Aorta (tissue), 5 donors: Measurements from ENCODE around the gene ESR1. TPM values are rescaled to one million over a fixed set of nuclear protein-coding genes. Genes with fewer than 3 reads are reported as not detected.
A peak's percentile ranks its signal among the peaks of the same experiment; 100 is the strongest.
"Not testable (repeated sequence)": the region's sequence is repeated elsewhere in the genome, so short reads cannot be mapped to it uniquely, and the experiment has no call there.

Source experiments
- ATAC-seq: fragments of 200-7000 bp; cut with Tn5 transposase; one replicate; pipeline ENCODE4 v1.9.1; 2022; ENCODE audit warnings: moderate library complexity; ENCODE audit not compliant: low FRiP score
- DNase-seq, 2 donors: peaks; one replicate each; pipeline ENCODE4 v3.0.0-alpha.2; 2020
- H3K27ac ChIP-seq, 2 donors: one replicate each; pipeline ENCODE4 v1.5.1; 2013; ENCODE audit warnings: low read length in 2 of 2, mild to moderate bottlenecking in 2 of 2, moderate library complexity in 2 of 2, control low read depth in 1 of 2, inconsistent platforms in 1 of 2, low read depth in 1 of 2
- H3K27me3 ChIP-seq, 2 donors: one replicate each; pipeline ENCODE4 v1.6.1; 2013; ENCODE audit warnings: control low read depth in 1 of 2, low read length in 1 of 2, mild to moderate bottlenecking in 1 of 2, moderate library complexity in 1 of 2; ENCODE audit not compliant: insufficient read depth in 2 of 2, control insufficient read depth in 1 of 2
- H3K36me3 ChIP-seq, 2 donors: one replicate each; pipeline ENCODE4 v1.6.1; 2013; ENCODE audit warnings: control low read depth in 1 of 2, low read length in 1 of 2, mild to moderate bottlenecking in 1 of 2; ENCODE audit not compliant: insufficient read depth in 2 of 2, control insufficient read depth in 1 of 2
- H3K4me1 ChIP-seq, 2 donors: one replicate each; pipeline ENCODE4 v1.6.1; 2013; ENCODE audit warnings: low read length in 2 of 2, control low read depth in 1 of 2, mild to moderate bottlenecking in 1 of 2, moderate library complexity in 1 of 2; ENCODE audit not compliant: insufficient read depth in 2 of 2, control insufficient read depth in 1 of 2
- H3K4me3 ChIP-seq, 2 donors: one replicate each; pipeline ENCODE4 v1.5.1; 2013; ENCODE audit warnings: low read length in 2 of 2, control low read depth in 1 of 2, mild to moderate bottlenecking in 1 of 2
- H3K9me3 ChIP-seq: one replicate; pipeline ENCODE4 v1.6.1; 2013; ENCODE audit warnings: mild to moderate bottlenecking, low read length; ENCODE audit not compliant: control insufficient read depth
- WGBS, 2 donors: extraction: QIAGEN DNeasy Blood & Tissue Kit; methylation state at CpG; one replicate each; pipeline ENCODE4 v1.1.7; 2013; 5-methylcytosine and 5-hydroxymethylcytosine counted together
- intact Hi-C, 2 donors: fragments of 100-400 bp; cut with DNase I; formaldehyde crosslinking; loops; one replicate each; pipeline versions ENCODE4 v1.14.2 to v1.15.0; 2022
- polyA plus RNA-seq, 2 donors: library from polyadenylated mRNA; stranded (reverse); fragments of 200-250 nt; gene quantifications; one replicate each; pipeline ENCODE4 v1.2.3, GENCODE V29; 2013
- total RNA-seq, 2 donors: library from RNA; stranded (reverse); fragmentation: NEBNext Ultra II Directional; extraction: Animal tissue kit (Norgen Biotek cat#: 25700); gene quantifications; one replicate each; pipeline ENCODE4 v1.2.1, GENCODE V29; 2021
- donor health status: healthy with polysubstance abuse.
- donor health status: Bipolar disorder and iron deficiency.
- donor health status: DM: no; HTN: no; CAD: no.
- donor health status: DM: no; HTN: no; CAD: no.
- donor health status: DM: yes; HTN: yes; CAD: no.

Gene ESR1
- total and polyA plus RNA-seq, 4 donors, result 0.13 to 12.3 (median 2.8) TPM

DNA sequence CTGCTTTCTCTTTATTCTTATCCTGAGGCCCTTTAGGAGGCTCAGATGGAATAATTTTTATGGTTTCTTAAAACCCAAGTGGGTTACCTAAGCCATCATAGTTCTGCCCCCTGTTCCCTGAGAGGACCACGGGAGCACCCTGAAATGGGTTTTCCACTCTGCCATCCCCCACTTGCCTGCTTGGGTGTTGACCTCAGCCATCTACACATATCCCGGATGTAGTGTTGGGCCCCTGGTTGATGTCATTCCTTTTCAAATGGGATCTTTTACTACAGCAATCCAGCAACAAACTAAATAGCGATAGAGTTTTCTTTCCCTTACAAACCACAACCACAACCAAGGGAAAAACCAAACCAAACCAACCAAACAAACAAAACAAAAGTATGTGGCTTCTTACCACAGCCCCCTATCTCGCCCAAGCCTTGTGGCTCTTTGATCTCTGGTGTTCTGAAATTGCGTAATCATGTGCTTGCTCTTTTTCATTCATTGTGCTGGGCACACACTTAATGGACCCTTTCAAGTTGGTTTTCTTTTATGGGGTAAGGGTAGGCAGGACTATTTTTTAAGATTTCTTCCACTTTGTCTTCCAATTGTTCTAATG, 154.9 kb downstream of the ESR1 start:
- Histone ChIP-seq H3K27ac (no peak overlapping the region), H3K36me3 (no peaks in the 10 kb centered on the region), H3K27me3 (no peaks in the 10 kb centered on the region), H3K4me1 (no peaks in the 10 kb centered on the region), H3K9me3 (peaks cover 1% of the 10 kb centered on the region), H3K4me3 (no peak overlapping the region)
- intact Hi-C loops, result no loop called here
- 76 to 81% methylated on average over 5 of the region's 5 CpGs for WGBS, 2 donors
- ATAC-seq (no peak), DNase-seq (no peak)

- Histone ChIP-seq H3K4me1 (no peaks in the 10 kb centered on the region), H3K36me3 (no peaks in the 10 kb centered on the region), H3K4me3 (no peak overlapping the region), H3K27ac (no peak overlapping the region), H3K9me3 (peaks cover 1% of the 10 kb centered on the region), H3K27me3 (no peaks in the 10 kb centered on the region)
- intact Hi-C loops, result no loop called here
- no peak for ATAC-seq
- 52 to 54% methylated on average over 2 of the region's 2 CpGs for WGBS, 2 donors
- no peak for DNase-seq
Measured at GRCh38 chr6:151963001-151963400, 155.5 kb downstream of the ESR1 start.

- H3K27me3 ChIP-seq, ATAC-seq, intact Hi-C loops, H3K27ac ChIP-seq, H3K36me3 ChIP-seq, H3K4me1 ChIP-seq, H3K9me3 ChIP-seq, H3K4me3 ChIP-seq, DNase-seq: not testable (repeated sequence)
- 91 to 96% methylated on average over 4 of the region's 4 CpGs for WGBS, 2 donors
Measured at GRCh38 chr6:151964412-151964811, 156.9 kb downstream of the ESR1 start.

GRCh38 chr6:151974061-151974617, 166.7 kb downstream of the ESR1 start:
- H3K36me3 ChIP-seq, result no peaks in the 10 kb centered on the region
- H3K4me3 ChIP-seq, result no peak overlapping the region
- ATAC-seq (peak; percentile 57), DNase-seq (no peak)
- no peaks in the 10 kb centered on the region for H3K4me1 ChIP-seq
- H3K27ac ChIP-seq, result no peak overlapping the region
- H3K27me3 ChIP-seq, result no peaks in the 10 kb centered on the region
- intact Hi-C loops, result no loop called here
- 71 to 72% methylated on average over 4 of the region's 4 CpGs for WGBS, 2 donors
- H3K9me3 ChIP-seq, result no peaks in the 10 kb centered on the region

DNA sequence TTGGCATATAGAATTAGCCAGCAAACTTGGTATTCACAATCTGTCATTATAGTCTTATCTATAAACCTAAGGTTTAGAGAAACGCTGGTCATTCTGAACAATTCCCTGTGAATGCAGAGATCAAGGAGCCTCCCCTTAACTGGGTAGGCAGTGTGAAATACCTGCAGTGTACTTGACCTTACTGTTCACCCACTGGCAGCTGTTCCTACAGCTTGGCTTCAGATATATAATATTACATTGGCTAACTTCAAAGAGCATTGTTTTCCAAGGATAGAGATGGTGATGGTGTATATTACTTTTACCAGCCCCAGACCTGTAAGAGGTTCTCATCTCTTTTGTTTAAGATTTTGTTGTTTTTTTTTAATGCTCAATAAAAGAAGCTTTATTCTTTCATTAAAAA, 168.3 kb downstream of the ESR1 start:
- H3K27ac ChIP-seq, result no peak overlapping the region
- H3K4me3 ChIP-seq, result no peak overlapping the region
- H3K27me3 ChIP-seq, result no peaks in the 10 kb centered on the region
- DNase-seq (no peak), ATAC-seq (no peak)
- no peaks in the 10 kb centered on the region for H3K4me1 ChIP-seq
- no peaks in the 10 kb centered on the region for H3K9me3 ChIP-seq
- WGBS, 2 donors, result 75 to 81% methylated on average over 1 of the region's 1 CpG
- intact Hi-C loops, result no loop called here
- no peaks in the 10 kb centered on the region for H3K36me3 ChIP-seq

DNA sequence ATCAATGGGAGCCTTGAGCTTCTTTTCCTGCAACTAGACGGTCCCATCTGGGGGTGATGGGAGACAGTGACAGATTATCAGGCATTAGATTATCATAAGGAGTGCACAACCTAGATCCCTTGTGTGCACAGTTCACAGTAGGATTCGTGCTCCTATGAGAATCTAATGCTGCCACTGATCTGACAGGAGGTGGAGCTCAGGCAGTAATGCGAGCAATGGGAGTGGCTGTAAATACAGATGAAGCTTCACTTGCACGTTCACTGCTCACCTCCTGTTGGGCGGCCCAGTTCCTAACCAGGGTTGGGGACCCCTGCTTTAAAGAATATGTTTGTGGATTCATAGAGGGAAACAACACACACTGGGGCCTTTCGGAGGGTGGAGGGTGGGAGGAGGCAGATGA, 180.7 kb downstream of the ESR1 start:
- H3K27me3 ChIP-seq, H3K4me1 ChIP-seq, ATAC-seq, H3K9me3 ChIP-seq, H3K27ac ChIP-seq, DNase-seq, intact Hi-C loops, H3K4me3 ChIP-seq, H3K36me3 ChIP-seq: not testable (repeated sequence)
- WGBS, 2 donors, result 29 to 45% methylated on average over 6 of the region's 6 CpGs

GRCh38 chr6:151992091-151992490, 184.6 kb downstream of the ESR1 start:
- H3K9me3 ChIP-seq, result peaks cover 6% of the 10 kb centered on the region
- WGBS, 2 donors, result 87 to 88% methylated on average over 5 of the region's 5 CpGs

GRCh38 chr6:151993364-151993763, 185.9 kb downstream of the ESR1 start:
- Histone ChIP-seq H3K4me3 (no peak overlapping the region), H3K36me3 (no peaks in the 10 kb centered on the region), H3K9me3 (peaks cover 6% of the 10 kb centered on the region), H3K4me1 (no peaks in the 10 kb centered on the region), H3K27ac (no peak overlapping the region), H3K27me3 (peaks cover 0 to 3% of the 10 kb centered on the region in 2 donors)
- WGBS, 2 donors, result 30 to 42% methylated on average over 3 of the region's 3 CpGs
- intact Hi-C loops, result no loop called here
- DNase-seq, result peak in 1 of 2 donors; percentile 41
- no peak for ATAC-seq

More at GRCh38 chr6:151992091-151992490, 184.6 kb downstream of the ESR1 start:
- H3K4me3 ChIP-seq, result no peak overlapping the region
- H3K4me1 ChIP-seq, result no peaks in the 10 kb centered on the region
- DNase-seq (no peak), ATAC-seq (no peak)
- no peak overlapping the region for H3K27ac ChIP-seq
- intact Hi-C loops, result no loop called here
- H3K27me3 ChIP-seq, result peaks cover 0 to 3% of the 10 kb centered on the region in 2 donors
- H3K36me3 ChIP-seq, result no peaks in the 10 kb centered on the region

DNA sequence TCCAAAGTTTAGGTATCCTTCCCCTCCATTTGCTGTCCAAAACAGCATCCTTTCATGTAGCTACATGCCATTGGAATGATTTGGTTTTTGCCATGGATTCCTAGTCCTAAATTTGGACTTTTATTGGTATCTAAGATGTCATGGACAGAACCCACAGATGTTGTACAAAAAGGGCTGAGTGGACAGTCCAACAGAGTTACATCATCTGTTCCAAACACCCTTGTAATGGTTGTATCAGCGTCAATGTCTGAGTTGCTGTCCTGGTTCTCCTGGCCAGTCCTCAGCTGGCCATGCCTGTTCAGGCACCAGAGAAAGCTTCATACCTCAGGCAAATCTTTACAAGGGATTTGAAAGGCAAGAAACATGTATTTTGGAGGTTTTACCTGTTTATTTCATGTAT, 191.3 kb downstream of the ESR1 start:
- no peak for DNase-seq

More for the DNA sequence above, 191.3 kb downstream of the ESR1 start:
- 86 to 89% methylated on average over 1 of the region's 1 CpG for WGBS, 2 donors
- Histone ChIP-seq H3K27me3 (no peaks in the 10 kb centered on the region), H3K4me1 (no peaks in the 10 kb centered on the region), H3K36me3 (no peaks in the 10 kb centered on the region), H3K9me3 (no peaks in the 10 kb centered on the region), H3K27ac (no peak overlapping the region), H3K4me3 (no peak overlapping the region)
- peak; percentile 38 for ATAC-seq
- intact Hi-C loops, result no loop called here
